Measurements from ENCODE around the gene PTBP3. TPM values are rescaled to one million over a fixed set of nuclear protein-coding genes. Genes with fewer than 3 reads are reported as not detected.

PTBP3 gene
- total and polyA plus RNA-seq, 2 of the 4 experiments (the other 2 are of a cell fraction): 8.6 to 15.6 TPM

GRCh38 chr9:112348257-112349007, 15.0 kb upstream of the PTBP3 start:
- intact Hi-C loops (cut with micrococcal nuclease): no loop called here
- H2BK120ac ChIP-seq (ENCODE audit: low read depth, low read length): no peak overlapping the region
- H3K23ac ChIP-seq (ENCODE audit: low read depth, low read length): peak overlapping the region; percentile 77; the same call in 1 of the 2 replicates
- H4K8ac ChIP-seq (ENCODE audit: low read depth in 2 of 2, low read length in 2 of 2): peak overlapping the region; percentile 80 to 89
- H3K18ac ChIP-seq (ENCODE audit: low read depth, low read length): peak overlapping the region; percentile 64; the same call in 1 of the 2 replicates
- peak overlapping the region; percentile 77 for H3K14ac ChIP-seq (replicated peaks; ENCODE audit: low read depth, low read length)
- no peak overlapping the region for H2BK15ac ChIP-seq (ENCODE audit: low read depth, low read length)
- no peaks in the 10 kb centered on the region for H3K79me1 ChIP-seq (ENCODE audit: low read depth in 1 of 2, low read length in 2 of 2)
- DNase-seq (peak; percentile 35), ATAC-seq (ENCODE audit: low read depth) (peak; percentile 61)
- in situ Hi-C loops (cut with MboI; ENCODE audit: low sequenced_read_pairs): no loop called here
- H3K56ac ChIP-seq (ENCODE audit: extremely low read depth, insufficient read depth, low read length): peak overlapping the region; percentile 57; the same call in 1 of the 2 replicates
- no TSS peak for BruUV-seq (replicated peaks)
- H3K27me3 ChIP-seq (ENCODE audit: control insufficient read depth, insufficient read depth, low read length): no peaks in the 10 kb centered on the region
- H2AFZ ChIP-seq (replicated peaks; ENCODE audit: low read length, poor library complexity): peak overlapping the region; percentile 93
- H3K9ac ChIP-seq (ENCODE audit: low read depth, low read length): peak overlapping the region; percentile 55; the same call in 1 of the 2 replicates
- ChIA-PET CTCF (no interaction called here), POLR2A (ENCODE audit: unreplicated experiment) (interaction anchor here (0.6 kb wide), 1 partner anchor 274 kb away, joined by 7 read pairs; no protein-coding TSS in a partner anchor)
- peak overlapping the region; percentile 31; the same call in 1 of the 2 replicates for H4K91ac ChIP-seq (ENCODE audit: insufficient read depth, low read depth, low read length)
- no peaks in the 10 kb centered on the region; the same call in 1 of the 2 replicates for H3K4me1 ChIP-seq (ENCODE audit: control insufficient read depth, insufficient read depth, low read length)
- dilution Hi-C loops (cut with HindIII; ENCODE audit: low sequenced_read_pairs, unreplicated experiment): no loop called here
- H2BK20ac ChIP-seq (ENCODE audit: low read depth, low read length): no peak overlapping the region
- H3K27ac ChIP-seq (ENCODE audit: insufficient read depth, low read length): no peak overlapping the region
- peak overlapping the region; percentile 22; the same call in 1 of the 2 replicates for H3K4ac ChIP-seq (ENCODE audit: low read depth, low read length)
- H3K36me3 ChIP-seq (ENCODE audit: control insufficient read depth, insufficient read depth, low read length): no peaks in the 10 kb centered on the region
- H2AK9ac ChIP-seq (replicated peaks; ENCODE audit: low read depth, low read length, poor library complexity): no peak overlapping the region
- peak overlapping the region; percentile 92 for H3K4me2 ChIP-seq (ENCODE audit: low read depth, low read length)
- peak overlapping the region; percentile 58 for H3K4me3 ChIP-seq (ENCODE audit: insufficient read depth, low read depth, low read length)
- H4K20me1 ChIP-seq (ENCODE audit: insufficient read depth, low read length): no peaks in the 10 kb centered on the region
- peak overlapping the region; percentile 86; the same call in 1 of the 2 replicates for H4K5ac ChIP-seq (ENCODE audit: low read depth, low read length)
- H2BK5ac ChIP-seq (ENCODE audit: low read depth, low read length, poor library complexity, severe bottlenecking): peak overlapping the region; percentile 12
- 80% methylated on average over 1 of the region's 19 CpGs; no CpG with 5 or more reads in 1 of the 2 experiments for WGBS, 2 experiments (ENCODE audit: extremely low coverage in 2 of 2, insufficient read length in 1 of 2)
- no peak overlapping the region for H2AK5ac ChIP-seq (ENCODE audit: low read depth, low read length)
- H3K9me3 ChIP-seq (ENCODE audit: control insufficient read depth, insufficient read depth, low read length): no peaks in the 10 kb centered on the region
- H3K9me1 ChIP-seq (ENCODE audit: insufficient read depth, low read length): no peaks in the 10 kb centered on the region
- TF ChIP-seq MAZ (IDR thresholded peaks at IDR 0.05; ENCODE audit: borderline replicate concordance, low read depth, low read length) (no peak), POLR2A (IDR thresholded peaks at IDR 0.05; ENCODE audit: low read depth, low read length) (no peak), FOS (IDR thresholded peaks at IDR 0.05; ENCODE audit: low read depth, low read length) (no peak), RAD21 (IDR thresholded peaks at IDR 0.05; ENCODE audit: low read length) (no peak), USF2 (IDR thresholded peaks at IDR 0.05; ENCODE audit: low read depth, low read length) (no peak), BHLHE40 (IDR thresholded peaks at IDR 0.05; ENCODE audit: low read depth, low read length) (no peak), CEBPB (IDR thresholded peaks at IDR 0.05; ENCODE audit: low read depth, low read length) (no peak), ELK1 (IDR thresholded peaks at IDR 0.05; ENCODE audit: borderline replicate concordance, low read depth, low read length) (no peak), RFX5 (IDR thresholded peaks at IDR 0.05; ENCODE audit: low read depth, low read length) (no peak), NFE2L2 (IDR thresholded peaks at IDR 0.05; ENCODE audit: low read depth, low read length) (no peak), CHD1 (IDR thresholded peaks at IDR 0.05; ENCODE audit: low read depth, low read length) (no peak), CTCF (conservative IDR thresholded peaks at IDR 0.05; ENCODE audit: low read depth, low read length) (no peak), MXI1 (IDR thresholded peaks at IDR 0.05; ENCODE audit: borderline replicate concordance, low read depth, low read length) (no peak), MAFK (IDR thresholded peaks at IDR 0.05; ENCODE audit: low read depth, low read length) (no peak), SMC3 (IDR thresholded peaks at IDR 0.05; ENCODE audit: low read depth, low read length) (no peak)

All from IMR-90 (cell line).